Activated CD8-positive, alpha-beta T cell treated with anti-CD3 and anti-CD28 coated beads, Interleukin-2, amount 10 ng/mL, durations not matched to agents 7 days and 5 days (primary cell): ENCODE measurements around the gene STAMBP. TPM values are rescaled to one million over a fixed set of nuclear protein-coding genes. Genes with fewer than 3 reads are reported as not detected.

Source experiments
- ATAC-seq: fragments of 150-1000 bp; cut with Tn5 transposase; one replicate; pipeline ENCODE4 v1.10.0; 2021; ENCODE audit warnings: moderate library complexity
- CTCF ChIA-PET: fragments of 350-600 bp; sonication (Branson Sonifier 250); formaldehyde crosslinking; loops from one replicate; lab custom pipeline; 2021; ENCODE audit warnings: antibody characterized with exemption; lab: Charles Lee
- POLR2A ChIA-PET: fragments of 350-600 bp; sonication (Branson Sonifier 250); formaldehyde crosslinking; loops from one replicate; lab custom pipeline; 2021; ENCODE audit warnings: antibody characterized with exemption; lab: Charles Lee
- DNase-seq: peaks from one replicate; pipeline ENCODE4 v3.0.0-alpha.2; 2020
- H3K27ac Mint-ChIP-seq: one replicate; pipeline ENCODE4 v1.8.0; 2021; ENCODE audit warnings: mild to moderate bottlenecking, mixed read lengths
- H3K27me3 Mint-ChIP-seq: one replicate; pipeline ENCODE4 v1.8.0; 2021; ENCODE audit warnings: low read depth, mixed read lengths
- H3K36me3 Mint-ChIP-seq: one replicate; pipeline ENCODE4 v1.8.0; 2021; ENCODE audit warnings: low read depth, mixed read lengths
- H3K4me1 Mint-ChIP-seq: one replicate; pipeline ENCODE4 v1.8.0; 2021; ENCODE audit warnings: low read depth, mixed read lengths
- H3K4me3 Mint-ChIP-seq: one replicate; pipeline ENCODE4 v1.8.0; 2021; ENCODE audit warnings: mild to moderate bottlenecking, mixed read lengths
- H3K9me3 Mint-ChIP-seq: one replicate; pipeline ENCODE4 v1.8.0; 2022; ENCODE audit warnings: mixed read lengths; ENCODE audit not compliant: insufficient read depth
- total RNA-seq, 2 experiments: library from RNA; stranded (reverse); gene quantifications; one replicate each; pipeline ENCODE4 v1.2.3, GENCODE V29; 2021

Gene STAMBP
- total RNA-seq, 2 experiments from 2014 or later, result 33.6 to 34.9 TPM

GRCh38 chr2:73889206-73889605 is 60.4 kb downstream of the STAMBP start:
- no peak overlapping the region for H3K27ac Mint-ChIP-seq
- peaks cover 26% of the 10 kb centered on the region for H3K4me1 Mint-ChIP-seq
- no peak overlapping the region for H3K4me3 Mint-ChIP-seq
- ATAC-seq (no peak), DNase-seq (no peak)
- H3K9me3 Mint-ChIP-seq, result no peaks in the 10 kb centered on the region
- no peaks in the 10 kb centered on the region for H3K36me3 Mint-ChIP-seq
- POLR2A ChIA-PET, result no interaction called here
- no peaks in the 10 kb centered on the region for H3K27me3 Mint-ChIP-seq
- CTCF ChIA-PET, result interaction anchor here (0.8 kb wide), 1 partner anchor 23 kb away, joined by 3 read pairs; no protein-coding TSS in a partner anchor

DNA sequence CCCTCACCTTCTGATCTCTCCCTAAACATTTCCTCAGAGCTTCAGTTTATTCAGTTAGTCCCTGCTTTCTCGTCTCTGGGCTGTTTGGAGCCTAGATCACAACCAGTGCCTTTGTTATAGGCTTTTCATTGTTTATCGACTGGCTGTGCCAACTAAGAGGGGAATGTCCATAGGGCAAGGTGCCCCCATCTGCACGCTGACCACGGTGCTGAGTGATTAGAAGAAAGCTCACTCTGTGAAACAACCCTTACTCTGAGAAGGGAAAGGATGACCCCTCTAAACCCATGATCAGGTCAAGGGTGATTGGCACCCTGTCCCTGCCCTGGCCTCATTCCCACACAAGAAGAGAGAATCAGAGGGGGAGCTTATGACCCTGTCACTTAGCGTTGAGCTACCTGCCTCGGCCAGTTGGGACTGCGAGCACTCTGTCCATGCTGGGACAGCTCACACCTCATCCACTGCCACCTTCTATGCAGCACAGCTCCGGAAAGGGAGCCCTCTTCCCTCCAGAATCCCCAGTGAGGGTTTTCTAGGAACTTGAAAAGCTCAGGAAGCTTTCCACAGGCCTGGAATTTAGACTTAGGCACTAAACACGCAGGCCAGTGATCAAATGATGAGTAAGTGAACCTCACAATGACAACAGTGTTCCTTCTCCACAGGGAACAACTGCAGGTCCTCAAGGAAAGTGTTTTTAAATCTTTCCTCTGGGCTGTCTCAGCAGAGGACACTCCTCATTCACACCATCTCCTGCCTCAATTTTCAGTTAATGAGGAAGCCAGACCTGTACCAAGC is 61.7 kb downstream of the STAMBP start:
- ChIA-PET POLR2A (no interaction called here), CTCF (interaction anchor here (0.6 to 1.0 kb wide), 2 partner anchors 28 to 66 kb away, joined by 3 read pairs; no protein-coding TSS in a partner anchor)
- ATAC-seq (no peak), DNase-seq (no peak)
- H3K27me3 Mint-ChIP-seq, result no peaks in the 10 kb centered on the region
- H3K9me3 Mint-ChIP-seq, result no peaks in the 10 kb centered on the region
- H3K27ac Mint-ChIP-seq, result no peak overlapping the region
- H3K4me1 Mint-ChIP-seq, result peaks cover 39% of the 10 kb centered on the region
- no peaks in the 10 kb centered on the region for H3K36me3 Mint-ChIP-seq
- H3K4me3 Mint-ChIP-seq, result no peak overlapping the region

DNA sequence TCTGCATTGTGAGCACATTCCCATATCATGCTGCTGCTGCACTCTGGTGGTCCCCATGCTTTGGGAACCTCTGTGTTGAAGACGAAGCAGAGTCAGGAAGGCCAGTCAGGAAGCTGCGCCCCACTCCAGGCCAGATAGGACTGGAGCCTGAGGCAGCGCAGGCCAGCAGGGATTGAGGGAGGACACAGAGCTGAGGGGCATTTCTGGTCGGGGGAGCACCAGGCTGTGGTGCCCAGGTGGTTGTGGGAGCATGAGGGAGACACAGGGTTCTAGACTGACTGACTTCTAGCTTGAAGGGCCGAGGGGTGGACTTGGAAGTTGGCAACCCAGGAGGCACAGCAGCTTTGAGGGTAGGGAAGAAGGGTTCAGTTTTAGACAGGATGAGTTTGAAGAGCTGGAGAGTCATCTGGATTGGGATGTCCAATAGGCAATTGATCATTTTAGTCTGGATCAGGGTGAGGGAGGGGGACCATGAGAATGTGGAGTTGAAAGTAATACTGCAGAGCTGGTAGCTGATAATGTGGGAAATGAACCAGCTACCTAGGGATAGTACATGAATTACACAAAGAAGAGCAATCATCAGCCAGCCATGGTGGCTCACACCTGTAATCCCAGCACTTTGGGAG is 62.6 kb downstream of the STAMBP start:
- CTCF ChIA-PET, result interaction anchor here (0.8 to 1.1 kb wide), 3 partner anchors 30 to 229 kb away, joined by 3 read pairs; no protein-coding TSS in a partner anchor
- ATAC-seq, result no peak
- H3K36me3 Mint-ChIP-seq, result no peaks in the 10 kb centered on the region
- no peak overlapping the region for H3K4me3 Mint-ChIP-seq
- H3K9me3 Mint-ChIP-seq, result no peaks in the 10 kb centered on the region
- POLR2A ChIA-PET, result no interaction called here
- peaks cover 42% of the 10 kb centered on the region for H3K4me1 Mint-ChIP-seq
- H3K27ac Mint-ChIP-seq, result peak overlapping the region; percentile 18
- H3K27me3 Mint-ChIP-seq, result no peaks in the 10 kb centered on the region
- no peak for DNase-seq

GRCh38 chr2:73892631-73893329 is 64.0 kb downstream of the STAMBP start, which contains the start of gene ACTG2:
ACTG2 (plus strand) TSS chr2:73893008; CDS start chr2:73901312, 8,304 bp downstream.
- peaks cover 50% of the 10 kb centered on the region for H3K4me1 Mint-ChIP-seq
- no peak for DNase-seq
- H3K36me3 Mint-ChIP-seq, result no peaks in the 10 kb centered on the region
- H3K27ac Mint-ChIP-seq, result peak within 1 kb of the TSS; percentile 11
- ChIA-PET CTCF (interaction anchor here (0.9 to 1.2 kb wide), 3 partner anchors 10 to 286 kb away, joined by 3 to 4 read pairs (median 3); partner anchors contain the start of genes BOLA3 and MOB1A), POLR2A (no interaction called here)
- H3K27me3 Mint-ChIP-seq, result no peaks in the 10 kb centered on the region
- ATAC-seq, result no peak
- H3K9me3 Mint-ChIP-seq, result no peaks in the 10 kb centered on the region
- H3K4me3 Mint-ChIP-seq, result no peak within 1 kb of the TSS

GRCh38 chr2:73893764-73894474 is 65.2 kb downstream of the STAMBP start:
- Mint-ChIP-seq H3K36me3 (no peaks in the 10 kb centered on the region), H3K4me3 (no peak overlapping the region), H3K4me1 (peaks cover 46% of the 10 kb centered on the region), H3K9me3 (no peaks in the 10 kb centered on the region), H3K27ac (peak overlapping the region; percentile 59), H3K27me3 (no peaks in the 10 kb centered on the region)
- DNase-seq (no peak), ATAC-seq (no peak)
- ChIA-PET POLR2A (no interaction called here), CTCF (interaction anchor here (1.0 to 1.2 kb wide), 2 partner anchors 14 to 67 kb away, joined by 3 read pairs; no protein-coding TSS in a partner anchor)

- H3K9me3 Mint-ChIP-seq, result no peaks in the 10 kb centered on the region
- H3K27ac Mint-ChIP-seq, result peak overlapping the region; percentile 59
- ChIA-PET CTCF (interaction anchor here (1.0 to 1.2 kb wide), 2 partner anchors 14 to 67 kb away, joined by 3 read pairs; no protein-coding TSS in a partner anchor), POLR2A (interaction anchor here (0.9 kb wide), 1 partner anchor 284 kb away, joined by 4 read pairs; the partner anchor contains the start of gene MOB1A)
- H3K4me1 Mint-ChIP-seq, result peaks cover 46% of the 10 kb centered on the region
- ATAC-seq, result no peak
- no peak for DNase-seq
- no peaks in the 10 kb centered on the region for H3K36me3 Mint-ChIP-seq
- H3K4me3 Mint-ChIP-seq, result no peak overlapping the region
- no peaks in the 10 kb centered on the region for H3K27me3 Mint-ChIP-seq
Observed at GRCh38 chr2:73894475-73894850, 65.7 kb downstream of the STAMBP start.

DNA sequence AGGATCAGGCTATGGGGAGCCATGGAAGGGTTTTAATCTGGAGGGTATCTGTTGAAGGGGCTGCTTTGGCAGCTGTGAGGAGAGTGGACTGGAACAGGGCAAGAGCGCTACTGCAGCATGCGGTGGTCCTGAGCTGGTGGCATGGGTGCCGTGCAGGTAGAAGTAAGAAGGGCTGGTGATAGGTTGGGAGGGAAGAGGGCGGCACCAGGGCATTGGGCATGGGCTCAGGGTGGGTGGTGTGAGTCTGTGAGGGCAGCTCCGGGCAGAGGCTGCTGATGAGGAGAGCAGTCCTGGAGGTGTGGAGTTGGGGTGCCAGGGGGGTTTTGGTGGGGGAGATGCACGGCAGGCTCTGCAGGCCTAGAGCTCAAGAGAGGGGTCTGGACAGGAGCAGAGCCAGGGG is 66.1 kb downstream of the STAMBP start:
- ATAC-seq (no peak), DNase-seq (no peak)
- Mint-ChIP-seq H3K4me1 (peaks cover 46% of the 10 kb centered on the region), H3K27ac (peak overlapping the region; percentile 59), H3K27me3 (no peaks in the 10 kb centered on the region), H3K36me3 (no peaks in the 10 kb centered on the region), H3K9me3 (no peaks in the 10 kb centered on the region), H3K4me3 (no peak overlapping the region)
- ChIA-PET CTCF (interaction anchor here (1.5 kb wide), 1 partner anchor 22 kb away, joined by 3 read pairs; no protein-coding TSS in a partner anchor), POLR2A (interaction anchor here (0.9 kb wide), 1 partner anchor 284 kb away, joined by 4 read pairs; the partner anchor contains the start of gene MOB1A)

DNA sequence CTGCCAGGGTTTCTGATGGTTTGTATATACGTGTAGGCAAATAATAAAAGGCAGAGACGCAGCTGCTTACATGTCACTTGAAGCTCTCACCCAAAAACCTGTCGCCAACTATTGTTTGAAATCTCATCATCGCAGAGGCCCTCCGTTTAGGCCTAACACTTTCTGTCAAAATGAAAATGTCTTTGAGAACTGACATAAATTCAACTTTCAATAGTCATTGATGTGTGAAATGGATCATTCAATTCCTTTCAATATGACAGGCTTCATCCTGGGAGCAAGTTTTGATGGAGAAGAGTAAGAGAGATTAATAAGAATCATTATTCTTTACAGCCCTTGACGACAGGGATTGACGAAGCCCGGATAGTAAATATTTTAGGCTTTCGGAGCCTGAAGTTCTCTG is 66.7 kb downstream of the STAMBP start:
- DNase-seq (no peak), ATAC-seq (no peak)
- Mint-ChIP-seq H3K27me3 (no peaks in the 10 kb centered on the region), H3K4me1 (peaks cover 46% of the 10 kb centered on the region), H3K9me3 (no peaks in the 10 kb centered on the region), H3K27ac (no peak overlapping the region), H3K4me3 (no peak overlapping the region), H3K36me3 (no peaks in the 10 kb centered on the region)
- POLR2A ChIA-PET, result interaction anchor here (0.9 to 1.7 kb wide), 2 partner anchors 12 to 283 kb away, joined by 4 to 5 read pairs; partner anchors contain the start of gene MOB1A
- CTCF ChIA-PET, result interaction anchor here (1.5 to 2.1 kb wide), 3 partner anchors 12 to 67 kb away, joined by 3 to 12 read pairs (median 6); partner anchors contain the start of gene STAMBP

DNA sequence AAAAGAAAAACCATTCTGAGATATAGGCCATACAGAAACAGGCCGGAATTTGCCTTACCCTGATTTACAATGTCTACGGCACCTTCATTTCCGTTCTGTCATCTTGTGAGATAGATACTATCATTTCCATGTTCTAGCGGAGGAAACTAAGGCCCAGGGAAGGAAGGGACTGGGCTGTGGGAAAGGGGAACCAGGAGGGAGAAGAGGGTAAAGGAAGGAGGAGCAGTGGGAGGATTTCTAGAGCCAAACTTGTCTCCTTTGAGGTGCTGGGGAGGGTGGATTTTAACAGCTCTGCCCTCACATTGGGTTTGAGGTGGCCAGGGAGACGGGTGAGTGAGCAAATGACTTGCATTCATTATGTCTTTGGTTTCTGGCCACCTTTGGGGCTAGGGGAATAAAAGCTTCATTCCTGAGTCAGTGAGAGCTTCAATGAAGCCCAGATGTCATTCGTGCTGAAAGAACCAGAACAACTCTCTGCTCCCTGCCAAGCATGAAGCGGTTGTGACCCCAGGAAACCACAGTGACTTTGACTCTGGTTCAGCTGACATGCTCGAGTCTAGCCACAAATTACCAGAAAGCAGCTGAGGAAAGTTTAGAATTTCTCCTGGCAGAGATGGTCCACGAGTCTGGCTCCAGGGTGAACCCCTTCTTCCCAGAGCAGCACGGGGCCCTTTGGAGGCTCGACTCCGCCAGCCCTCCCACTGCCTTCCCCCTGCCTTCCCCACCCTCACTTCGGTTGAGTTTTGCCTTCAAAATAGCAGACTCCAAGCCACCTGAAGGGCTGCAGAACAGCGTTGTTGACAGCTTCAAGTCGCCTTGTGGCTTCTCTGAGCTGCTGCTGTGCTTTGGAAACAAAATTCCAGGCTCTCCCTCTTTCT is 67.8 kb downstream of the STAMBP start:
- ChIA-PET CTCF (interaction anchor here (0.8 to 2.1 kb wide), 10 partner anchors 11 to 282 kb away, joined by 3 to 12 read pairs (median 4); partner anchors contain the start of genes BOLA3, MOB1A and STAMBP), POLR2A (interaction anchor here (0.9 to 1.7 kb wide), 6 partner anchors 11 to 251 kb away, joined by 3 to 6 read pairs (median 4); partner anchors contain the start of gene DGUOK)
- H3K4me1 Mint-ChIP-seq, result peaks cover 47% of the 10 kb centered on the region
- DNase-seq (peak; percentile 81), ATAC-seq (peak; percentile 90)
- no peaks in the 10 kb centered on the region for H3K9me3 Mint-ChIP-seq
- peak overlapping the region; percentile 67 for H3K4me3 Mint-ChIP-seq
- no peaks in the 10 kb centered on the region for H3K27me3 Mint-ChIP-seq
- no peaks in the 10 kb centered on the region for H3K36me3 Mint-ChIP-seq
- peak overlapping the region; percentile 99 for H3K27ac Mint-ChIP-seq

- CTCF ChIA-PET, result interaction anchor here (0.8 to 2.1 kb wide), 7 partner anchors 10 to 281 kb away, joined by 3 to 12 read pairs (median 4); partner anchors contain the start of genes MOB1A and STAMBP
- peaks cover 2% of the 10 kb centered on the region for H3K27me3 Mint-ChIP-seq
- no peaks in the 10 kb centered on the region for H3K9me3 Mint-ChIP-seq
- H3K4me1 Mint-ChIP-seq, result peaks cover 53% of the 10 kb centered on the region
- no peak for DNase-seq
- POLR2A ChIA-PET, result interaction anchor here (1.1 to 1.7 kb wide), 5 partner anchors 11 to 250 kb away, joined by 3 to 6 read pairs (median 5); partner anchors contain the start of gene DGUOK
- peak overlapping the region; percentile 99 for H3K27ac Mint-ChIP-seq
- peak; percentile 51 for ATAC-seq
- no peaks in the 10 kb centered on the region for H3K36me3 Mint-ChIP-seq
- peak overlapping the region; percentile 67 for H3K4me3 Mint-ChIP-seq
Observed at GRCh38 chr2:73897240-73897583, 68.5 kb downstream of the STAMBP start.
